SKM-1 treated with dmso at 0.1 percent for 144 hours (cell line): ENCODE measurements around the gene GALR2.
"Not testable (repeated sequence)": the region's sequence is repeated elsewhere in the genome, so short reads cannot be mapped to it uniquely, and the experiment has no call there.

ENCODE experiments used
- DNase-seq: peaks from one replicate; lab custom pipeline; 2025; ENCODE audit not compliant: unreplicated experiment; lab: John Stamatoyannopoulos, UW

Gene GALR2, protein sequence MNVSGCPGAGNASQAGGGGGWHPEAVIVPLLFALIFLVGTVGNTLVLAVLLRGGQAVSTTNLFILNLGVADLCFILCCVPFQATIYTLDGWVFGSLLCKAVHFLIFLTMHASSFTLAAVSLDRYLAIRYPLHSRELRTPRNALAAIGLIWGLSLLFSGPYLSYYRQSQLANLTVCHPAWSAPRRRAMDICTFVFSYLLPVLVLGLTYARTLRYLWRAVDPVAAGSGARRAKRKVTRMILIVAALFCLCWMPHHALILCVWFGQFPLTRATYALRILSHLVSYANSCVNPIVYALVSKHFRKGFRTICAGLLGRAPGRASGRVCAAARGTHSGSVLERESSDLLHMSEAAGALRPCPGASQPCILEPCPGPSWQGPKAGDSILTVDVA

DNA sequence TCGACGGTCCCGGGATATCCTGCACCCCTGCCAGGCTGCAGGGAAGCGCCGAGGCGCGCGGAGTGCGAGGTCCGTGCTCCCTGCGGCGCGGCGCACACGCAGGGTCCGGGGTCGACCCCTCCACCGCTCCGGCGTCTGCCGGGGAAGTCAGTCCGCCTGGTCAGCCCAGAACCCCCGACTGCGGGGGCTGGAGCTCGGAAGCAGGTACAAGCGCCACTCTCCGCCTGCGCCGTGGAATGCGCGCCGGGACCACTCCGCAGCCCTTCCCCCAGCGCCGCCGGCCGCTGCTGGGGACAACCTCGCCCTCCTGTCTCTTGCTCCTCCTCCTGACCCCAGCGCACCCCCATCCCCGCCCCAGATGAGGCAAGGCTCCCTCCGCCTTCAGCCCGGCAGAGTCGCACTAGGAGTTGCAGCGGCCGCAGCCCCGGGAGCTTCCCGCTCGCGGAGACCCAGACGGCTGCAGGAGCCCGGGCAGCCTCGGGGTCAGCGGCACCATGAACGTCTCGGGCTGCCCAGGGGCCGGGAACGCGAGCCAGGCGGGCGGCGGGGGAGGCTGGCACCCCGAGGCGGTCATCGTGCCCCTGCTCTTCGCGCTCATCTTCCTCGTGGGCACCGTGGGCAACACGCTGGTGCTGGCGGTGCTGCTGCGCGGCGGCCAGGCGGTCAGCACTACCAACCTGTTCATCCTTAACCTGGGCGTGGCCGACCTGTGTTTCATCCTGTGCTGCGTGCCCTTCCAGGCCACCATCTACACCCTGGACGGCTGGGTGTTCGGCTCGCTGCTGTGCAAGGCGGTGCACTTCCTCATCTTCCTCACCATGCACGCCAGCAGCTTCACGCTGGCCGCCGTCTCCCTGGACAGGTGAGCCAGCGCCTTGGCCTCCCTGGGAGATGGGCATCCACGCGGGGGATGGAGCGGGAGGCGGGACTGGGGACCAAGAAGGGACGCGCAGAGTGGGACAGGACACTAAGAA, at the start of gene GALR2:
Gene GALR2, plus strand, starts transcription at position 392 of the 974 bp plus-strand sequence. Its CDS starts 103 bp downstream, at position 495.
- DNase-seq = peak; percentile 32

DNA sequence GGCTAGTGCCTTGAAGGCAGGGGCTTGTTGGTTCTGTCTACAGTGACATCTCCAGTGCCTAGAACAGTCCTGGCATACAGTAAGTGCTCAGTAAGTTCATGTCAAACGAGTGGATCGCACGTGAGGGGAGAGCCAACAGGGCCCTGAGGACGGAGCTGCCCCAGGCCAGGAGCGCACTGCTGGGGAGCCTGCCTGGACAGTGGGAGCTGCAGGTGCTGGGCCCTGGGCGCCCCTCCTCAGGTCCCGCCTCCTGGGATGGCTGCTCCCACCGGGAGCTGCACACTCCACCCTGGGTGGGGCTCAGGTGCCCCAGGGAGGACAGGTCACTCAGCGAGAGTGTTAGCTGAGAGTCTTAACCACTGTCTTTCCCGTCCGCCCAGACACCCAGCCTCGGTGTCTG, 49.3 kb upstream of the GALR2 start:
- no peak for DNase-seq

DNA sequence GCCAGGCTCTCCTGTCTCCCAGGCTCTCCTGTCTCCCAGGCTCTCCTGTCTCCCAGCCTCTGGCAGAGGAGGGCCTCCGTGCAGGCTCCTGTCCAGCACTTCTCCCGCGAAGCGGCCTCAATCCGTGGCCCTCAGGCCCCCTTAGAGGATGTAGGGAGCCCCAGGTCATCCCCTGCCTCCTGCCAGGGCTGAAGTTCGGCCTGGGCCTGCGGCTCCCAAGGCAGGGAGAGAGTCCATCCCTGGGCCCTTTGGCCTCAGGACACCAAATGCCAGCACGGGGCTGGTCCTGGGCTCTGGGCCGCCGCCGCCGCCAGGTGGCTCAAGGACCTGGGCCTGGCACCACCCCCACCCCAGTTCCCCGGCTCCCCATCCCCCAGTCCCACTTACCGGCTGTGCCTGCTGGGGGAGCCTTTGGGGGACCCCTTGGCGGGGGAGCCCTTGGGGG, 47.8 kb upstream of the GALR2 start:
- no peak for DNase-seq

DNA sequence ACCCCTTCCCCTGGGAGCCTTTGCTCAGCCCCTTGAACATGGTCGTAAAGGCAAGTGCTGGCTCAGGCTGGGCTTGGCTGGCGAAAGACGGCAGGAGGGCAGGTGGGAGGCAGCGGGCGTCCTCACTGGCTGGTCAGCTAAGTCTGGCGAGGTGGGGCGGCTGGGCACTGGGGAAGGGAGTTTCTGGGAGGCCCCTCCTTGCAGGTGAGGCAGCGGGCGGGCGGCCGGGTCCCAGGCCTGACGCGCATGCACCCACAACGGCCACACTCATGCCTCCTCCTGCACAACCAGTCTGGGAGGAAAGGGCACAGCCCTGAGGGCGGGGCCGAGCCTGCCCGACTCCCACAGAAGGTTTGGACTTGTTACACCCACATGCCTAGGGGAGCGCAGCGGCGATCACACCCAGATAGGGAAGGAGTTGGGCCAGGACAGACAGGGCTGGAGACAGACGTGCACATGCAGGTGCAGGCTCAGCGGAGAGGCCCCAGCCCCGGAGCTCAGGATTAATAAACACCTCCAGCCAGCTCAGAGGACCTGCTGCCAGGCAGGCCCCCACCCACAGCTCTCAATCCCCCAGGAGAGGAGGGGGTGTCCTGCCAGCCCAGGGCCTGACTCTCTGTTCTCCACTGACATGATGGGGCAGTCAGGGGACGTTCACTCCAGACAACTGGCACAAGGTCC, 47.3 kb upstream of the GALR2 start, which contains the start of gene EVPL:
Gene EVPL, minus strand, starts transcription at position 148 of the 681 bp plus-strand sequence. Its CDS starts 108 bp downstream, at position 40.
- DNase-seq = no peak

DNA sequence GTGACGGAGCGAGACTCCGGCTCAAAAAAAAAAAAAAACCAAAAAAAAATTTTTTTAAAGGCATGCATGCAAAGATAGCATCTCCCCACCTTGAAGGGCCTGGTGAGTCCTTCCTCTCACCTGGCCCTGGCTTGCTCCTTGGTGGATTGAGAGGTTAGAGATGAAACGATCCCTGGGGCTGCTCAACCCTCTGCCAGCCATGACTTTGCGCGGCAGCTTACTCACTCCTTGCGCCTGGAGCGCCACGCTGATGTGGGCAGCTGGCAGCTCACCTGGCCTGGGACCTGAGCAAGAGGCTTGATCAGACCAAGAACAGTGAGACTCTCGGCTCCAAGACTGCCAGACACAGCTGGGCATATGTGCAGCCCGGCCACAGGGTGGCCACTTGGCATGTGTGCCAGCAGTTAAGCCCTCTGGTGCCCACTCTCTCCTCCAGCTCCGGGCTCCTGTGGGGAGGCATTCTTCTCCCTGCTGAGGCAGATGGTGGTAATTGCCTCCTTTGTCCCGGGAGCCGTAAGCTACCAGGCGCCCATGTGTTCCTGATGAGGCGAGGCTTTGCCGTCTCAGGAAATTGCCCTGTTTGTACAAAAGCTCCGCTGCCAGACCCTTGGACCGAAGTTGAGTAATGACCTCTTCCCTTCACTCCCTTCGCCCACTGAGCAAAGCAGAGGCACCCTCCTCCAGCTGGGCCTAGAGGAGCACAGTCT, 42.4 kb upstream of the GALR2 start:
- no peak for DNase-seq

DNA sequence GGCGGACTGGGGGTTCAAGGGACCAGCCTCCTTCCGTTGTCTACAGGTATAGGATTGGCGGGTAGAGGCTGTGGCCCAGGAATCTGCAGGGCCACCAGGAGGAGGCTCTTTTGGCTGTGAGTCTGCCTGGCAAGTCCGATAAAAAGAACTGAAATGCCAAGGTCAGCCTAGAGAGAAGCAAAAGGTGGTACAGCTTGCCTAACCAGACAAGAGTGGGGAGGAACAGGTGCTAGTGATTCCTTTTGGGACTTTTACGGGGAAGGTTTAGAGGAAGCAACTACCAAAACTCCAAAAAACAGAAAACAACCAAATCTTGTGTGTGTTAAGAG, 41.8 kb upstream of the GALR2 start:
- no peak for DNase-seq

DNA sequence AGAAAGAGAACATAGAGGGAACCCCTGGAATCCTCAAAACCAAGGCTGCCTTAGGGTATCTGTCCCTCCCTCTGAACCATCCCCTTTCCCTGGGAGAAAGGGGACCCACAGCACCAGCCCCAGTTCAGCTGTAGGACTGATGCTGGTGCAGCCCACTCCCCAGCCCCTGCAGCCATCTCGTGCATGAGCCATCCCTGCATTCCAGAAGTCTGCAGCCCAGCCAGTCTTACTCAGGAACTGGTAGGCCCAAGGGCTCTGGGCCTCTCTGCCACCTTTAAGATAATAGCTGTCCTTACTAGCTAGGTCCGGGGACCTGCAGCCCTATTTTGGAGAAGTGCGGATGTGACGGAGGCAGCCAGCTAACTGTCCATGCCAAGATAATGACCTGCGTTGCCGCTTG, 41.4 kb upstream of the GALR2 start:
- no peak for DNase-seq

DNA sequence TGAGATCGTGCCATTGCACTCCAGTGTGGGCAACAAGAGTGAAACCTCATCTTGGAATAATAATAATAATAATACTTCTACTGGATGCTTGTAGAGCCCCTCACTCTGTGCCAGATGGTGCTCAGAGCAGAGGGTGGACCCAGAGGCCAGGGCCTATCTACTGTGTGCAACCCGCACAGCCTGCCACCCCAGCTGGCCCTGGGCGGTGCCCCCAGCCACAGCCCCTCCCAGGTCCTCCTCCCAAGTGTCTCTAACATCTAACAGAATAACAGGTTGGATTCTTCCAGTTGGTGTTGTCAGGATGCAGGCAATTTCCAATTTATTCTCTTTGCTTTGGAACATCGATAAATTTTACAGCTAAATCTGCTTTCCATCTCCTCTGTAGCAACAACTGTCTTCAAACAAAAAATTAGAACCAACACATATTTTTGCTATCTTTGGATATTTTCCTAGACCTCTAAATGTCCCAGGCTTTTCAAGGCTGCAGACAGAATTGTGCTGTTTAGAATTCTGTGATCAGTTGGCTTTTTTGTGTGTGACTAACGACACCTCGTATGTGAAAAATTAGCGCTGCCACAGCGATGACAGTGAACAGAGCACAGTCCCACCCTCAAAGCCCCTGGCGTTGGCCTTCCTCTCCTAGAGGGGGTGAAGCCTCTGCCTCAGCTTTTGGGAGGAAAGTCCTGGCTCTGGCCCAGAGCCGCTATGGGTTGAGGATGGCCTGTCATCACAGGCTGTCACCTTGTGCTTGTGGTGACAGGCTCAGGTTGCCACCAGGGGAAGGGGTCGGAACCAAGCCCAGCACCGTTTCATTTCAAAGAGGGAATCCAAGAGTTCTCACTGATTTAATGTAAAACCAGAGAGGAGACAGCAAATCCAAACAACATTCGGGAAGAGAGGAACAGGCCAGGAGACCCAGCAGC, 39.9 kb upstream of the GALR2 start:
- DNase-seq = no peak

DNA sequence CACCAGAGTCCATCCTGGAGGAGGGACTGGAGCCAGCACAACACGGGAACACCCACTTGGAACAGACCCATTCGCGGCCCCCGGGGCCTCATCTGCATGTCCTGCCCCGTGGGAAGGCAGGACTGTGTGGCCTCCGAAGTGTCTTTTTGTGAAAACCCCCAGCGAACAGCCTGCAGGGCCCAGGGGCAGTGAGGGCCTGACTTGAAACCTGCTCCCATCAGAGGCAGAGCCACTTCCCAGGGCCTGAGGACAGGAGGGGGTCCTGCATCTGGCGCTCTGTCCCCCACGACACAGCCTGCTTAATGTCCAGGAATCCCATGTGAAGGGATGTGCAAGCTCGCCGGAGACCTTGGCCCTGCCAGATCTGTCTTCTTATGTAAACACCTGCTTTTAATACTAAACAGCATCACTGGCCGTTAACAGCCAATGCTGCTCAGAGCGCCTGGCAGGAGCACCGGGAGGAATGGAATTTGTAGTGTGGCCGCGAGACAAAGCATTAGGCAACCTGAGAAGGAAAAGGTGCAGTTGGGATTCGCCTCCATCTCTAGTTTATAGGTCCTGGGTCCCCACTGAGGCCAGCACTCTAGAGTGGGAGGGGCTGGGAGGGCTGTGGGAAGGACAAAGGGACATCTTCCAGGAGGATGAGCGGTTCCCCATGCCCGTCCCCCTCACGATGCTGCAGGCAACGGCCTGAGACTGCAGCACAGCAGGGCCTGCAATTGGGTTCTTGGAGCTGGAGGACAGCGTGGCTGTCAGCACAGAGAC, 37.9 kb upstream of the GALR2 start:
- DNase-seq = no peak

DNA sequence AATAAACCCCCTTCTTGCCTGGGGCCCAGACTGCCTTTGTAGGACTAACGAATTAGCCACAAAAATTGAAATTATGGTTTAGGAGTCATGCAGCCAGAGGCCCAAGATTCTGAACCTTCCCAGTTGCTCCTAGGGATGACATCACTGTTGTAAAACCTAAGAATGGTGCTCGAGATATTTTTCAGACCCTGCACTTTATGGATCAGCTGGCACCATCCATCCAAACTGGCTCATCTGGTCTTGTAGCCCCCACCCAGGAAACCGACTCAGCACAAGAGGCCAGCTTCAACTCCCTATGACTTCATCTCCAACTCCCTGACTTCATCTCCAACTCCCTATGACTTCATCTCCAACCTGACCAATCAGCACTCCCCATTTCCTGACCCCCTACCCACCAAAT, 36.5 kb upstream of the GALR2 start:
- DNase-seq = no peak

DNA sequence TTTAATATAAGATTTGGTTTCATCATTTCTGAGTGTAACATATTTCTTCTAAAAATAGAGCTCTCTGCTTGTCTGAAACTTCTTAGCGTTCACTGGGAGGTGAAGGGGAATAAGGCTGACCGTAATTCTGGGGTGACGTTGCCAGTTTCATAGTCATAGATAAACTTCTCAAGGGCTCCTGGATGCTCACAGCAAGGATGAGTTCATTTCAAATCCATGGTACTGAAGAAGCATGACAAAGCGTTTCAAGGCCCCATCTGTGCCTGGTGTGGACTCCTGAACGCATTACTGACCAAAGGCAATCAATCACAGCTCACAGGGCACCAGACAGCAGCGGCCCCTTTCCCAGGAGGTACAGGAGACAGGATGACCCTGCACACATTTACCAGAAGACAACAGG, 35.5 kb upstream of the GALR2 start:
- no peak for DNase-seq

DNA sequence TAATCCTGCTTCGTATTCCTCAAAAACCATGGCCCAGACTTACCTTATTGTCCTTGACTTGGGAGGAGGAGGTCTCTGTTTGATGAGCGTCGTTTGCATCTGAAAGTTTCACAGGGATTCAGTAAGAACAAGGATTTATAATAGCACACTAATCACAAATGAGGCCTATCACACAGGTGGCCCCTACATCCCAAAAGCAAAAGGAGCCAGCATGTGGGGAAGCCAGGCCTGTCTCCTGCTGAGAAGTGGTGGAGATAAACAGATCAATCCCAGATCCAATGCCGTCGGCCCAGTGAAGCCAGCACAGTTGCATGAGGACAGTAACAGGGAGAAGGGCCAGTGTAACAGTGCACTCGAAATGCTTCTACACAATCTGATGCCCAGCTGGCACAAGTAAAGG, 34.2 kb upstream of the GALR2 start:
- DNase-seq = no peak

DNA sequence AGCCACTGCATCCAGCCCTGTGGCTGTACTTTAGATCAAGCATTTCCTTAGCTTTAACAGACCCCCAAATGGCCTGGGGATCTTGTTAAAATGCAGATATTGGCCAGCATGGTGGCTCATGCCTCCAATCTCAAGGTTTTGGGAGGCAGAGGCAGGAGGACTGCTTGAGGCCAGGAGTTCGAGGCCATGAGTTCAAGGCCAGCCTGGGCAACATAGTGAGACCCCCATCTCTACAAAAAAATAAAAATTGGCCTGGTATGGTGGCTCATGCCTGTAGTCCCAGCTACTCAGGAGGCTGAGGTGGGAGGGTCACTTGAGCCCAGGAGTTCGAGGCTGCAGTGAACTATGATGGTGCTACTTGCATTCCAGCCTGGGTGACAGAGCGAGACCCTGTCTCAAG, 31.7 kb upstream of the GALR2 start:
- DNase-seq = not testable (repeated sequence)

DNA sequence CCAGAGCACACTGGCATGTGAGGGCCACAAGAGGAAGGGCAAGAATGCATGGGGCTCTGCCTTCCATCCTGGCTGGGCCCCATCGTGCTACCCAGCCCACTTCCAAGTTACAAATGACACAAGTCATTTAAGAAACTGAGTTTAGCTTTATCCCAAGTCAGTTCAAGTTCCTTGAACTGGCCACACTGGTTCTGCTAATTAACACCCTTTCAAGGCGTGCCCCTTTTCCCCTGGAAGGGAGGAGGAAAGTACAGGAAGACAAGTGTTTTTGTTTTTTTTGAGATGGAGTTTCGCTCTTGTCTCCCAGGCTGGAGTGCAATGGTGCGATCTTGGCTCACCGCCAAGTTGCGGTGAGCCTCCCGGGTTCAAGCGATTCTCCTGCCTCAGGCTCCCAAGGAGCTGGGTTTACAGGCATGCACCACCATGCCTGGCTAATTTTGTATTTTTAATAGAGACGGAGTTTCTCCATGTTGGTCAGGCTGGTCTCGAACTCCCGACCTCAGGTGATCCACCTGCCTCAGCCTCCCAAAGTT, 30.0 kb upstream of the GALR2 start:
- not testable (repeated sequence) for DNase-seq

DNA sequence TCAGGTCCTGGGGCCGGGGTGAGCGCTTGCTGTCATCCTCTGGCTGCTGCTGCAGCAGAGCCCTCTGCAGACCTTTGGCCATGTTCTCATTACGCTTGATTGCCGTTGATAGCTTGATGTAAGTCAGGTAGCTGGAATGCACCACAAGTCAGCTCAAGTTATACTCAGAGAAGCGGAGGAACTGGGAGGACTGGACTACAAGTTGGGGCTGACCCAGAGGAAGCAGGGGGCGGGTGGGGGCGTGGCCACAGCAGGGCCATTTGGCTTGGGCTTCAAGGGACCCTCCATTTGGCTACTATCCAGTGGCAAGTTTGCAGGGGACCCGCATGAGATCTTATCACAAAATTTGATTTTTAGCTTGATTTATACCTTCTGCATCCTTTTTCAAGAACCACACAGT, 28.5 kb upstream of the GALR2 start:
- DNase-seq = no peak

DNA sequence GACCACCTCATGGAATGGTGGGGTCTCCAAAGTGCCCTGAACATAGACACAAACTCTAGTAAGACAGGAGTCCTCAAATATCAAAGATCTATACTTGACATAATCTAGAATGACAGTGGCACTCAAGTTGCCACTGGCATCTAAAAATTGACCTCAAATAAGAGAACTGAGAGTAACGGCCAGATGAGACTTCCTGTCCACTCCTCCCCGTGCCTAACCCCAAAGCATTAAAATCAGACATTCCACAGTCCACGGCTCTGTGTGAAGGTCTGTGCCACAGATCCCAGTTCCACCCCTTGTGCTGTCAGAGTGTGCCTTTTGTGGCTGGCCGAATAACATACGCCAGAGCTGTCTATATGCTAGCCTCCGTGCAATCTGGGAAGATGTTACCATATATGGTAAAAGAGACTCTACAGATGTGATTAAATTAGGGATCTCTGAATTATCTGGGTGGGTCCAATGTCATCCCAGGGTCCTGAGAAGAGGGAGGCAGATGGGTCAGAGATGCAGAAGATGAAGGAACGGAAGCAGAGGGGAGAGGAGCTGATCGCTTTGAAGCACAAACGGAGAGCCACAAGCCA, 26.5 kb upstream of the GALR2 start:
- no peak for DNase-seq

DNA sequence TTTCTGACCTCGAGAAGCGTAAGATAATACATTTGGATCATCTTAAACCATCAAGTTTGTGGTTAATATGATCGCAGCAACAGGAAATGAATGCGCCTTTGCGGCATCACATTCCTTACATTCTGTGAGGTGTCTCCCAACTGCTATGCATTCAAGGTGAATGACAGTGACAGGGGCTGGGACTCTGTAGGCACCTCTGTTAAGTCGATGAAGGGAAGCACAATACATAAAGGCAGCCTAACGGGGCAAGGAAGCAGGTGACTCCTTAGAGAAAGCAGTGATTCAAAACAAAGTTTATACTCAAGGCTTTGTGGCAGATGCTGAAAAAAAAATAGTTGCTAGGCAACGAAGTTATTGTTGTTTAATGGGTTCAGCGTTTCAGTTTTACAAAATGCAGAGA, 25.9 kb upstream of the GALR2 start:
- DNase-seq = no peak

DNA sequence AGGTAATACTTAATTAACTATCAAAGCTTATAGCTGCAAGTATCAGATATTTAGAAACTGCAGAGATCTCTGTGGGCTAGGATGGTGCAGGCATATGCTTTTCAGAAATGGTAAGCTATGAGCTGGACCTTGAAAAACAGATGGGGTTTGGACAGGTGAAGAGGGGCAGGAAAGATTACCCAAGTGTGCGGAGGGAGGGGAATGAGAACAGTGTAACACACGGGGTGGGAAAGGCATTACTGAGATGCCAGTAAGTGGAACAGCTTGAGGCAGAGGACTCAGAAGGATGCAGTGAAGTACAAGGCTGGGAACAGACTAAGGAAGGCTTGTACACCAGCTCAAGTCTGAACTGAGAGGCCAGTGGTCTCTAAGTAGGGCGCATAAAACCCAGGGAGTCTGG, 25.3 kb upstream of the GALR2 start:
- no peak for DNase-seq
